K562 (cell line): ENCODE results near the gene NR2F1.

Source experiments
- CHD1 ChIP-seq: fragments of 200-600 bp; sonication (generic); IDR thresholded peaks from one replicate; pipeline ENCODE4 v1.6.1; 2012; ENCODE audit warnings: mild to moderate bottlenecking, moderate library complexity, low read length, inconsistent platforms
- JUN ChIP-seq, 2 experiments: sonication (generic) in 1 of 2; formaldehyde crosslinking in 1 of 2; IDR thresholded peaks; 2 replicates each; pipeline versions ENCODE4 v1.6.1 to v1.8.0; 2012 to 2022; ENCODE audit warnings: borderline replicate concordance in 2 of 2, mild to moderate bottlenecking in 2 of 2, improper control_type of control experiment in 1 of 2, low read depth in 1 of 2, low read length in 1 of 2, missing genetic modification reagents in 1 of 2
- KDM5B ChIP-seq: fragments of 200-600 bp; sonication (generic); IDR thresholded peaks from 2 replicates; pipeline ENCODE4 v1.6.1; 2012; ENCODE audit warnings: low read depth, mild to moderate bottlenecking, moderate library complexity, low read length, control low read depth, inconsistent platforms; ENCODE audit not compliant: insufficient replicate concordance
- MXI1 ChIP-seq: IDR thresholded peaks from 2 replicates; pipeline ENCODE4 v1.6.1; 2011; ENCODE audit warnings: low read depth, mild to moderate bottlenecking, improper control_type of control experiment, low read length
- TF ChIP-seq, protein P1 (sequence below): fragments of 250-450 bp; sonication (Bioruptor Pico); IDR thresholded peaks from 2 replicates; pipeline ENCODE4 v1.8.0; 2021; ENCODE audit warnings: borderline replicate concordance, mild to moderate bottlenecking, moderate library complexity; ENCODE audit not compliant: poor library complexity, severe bottlenecking

DNA sequence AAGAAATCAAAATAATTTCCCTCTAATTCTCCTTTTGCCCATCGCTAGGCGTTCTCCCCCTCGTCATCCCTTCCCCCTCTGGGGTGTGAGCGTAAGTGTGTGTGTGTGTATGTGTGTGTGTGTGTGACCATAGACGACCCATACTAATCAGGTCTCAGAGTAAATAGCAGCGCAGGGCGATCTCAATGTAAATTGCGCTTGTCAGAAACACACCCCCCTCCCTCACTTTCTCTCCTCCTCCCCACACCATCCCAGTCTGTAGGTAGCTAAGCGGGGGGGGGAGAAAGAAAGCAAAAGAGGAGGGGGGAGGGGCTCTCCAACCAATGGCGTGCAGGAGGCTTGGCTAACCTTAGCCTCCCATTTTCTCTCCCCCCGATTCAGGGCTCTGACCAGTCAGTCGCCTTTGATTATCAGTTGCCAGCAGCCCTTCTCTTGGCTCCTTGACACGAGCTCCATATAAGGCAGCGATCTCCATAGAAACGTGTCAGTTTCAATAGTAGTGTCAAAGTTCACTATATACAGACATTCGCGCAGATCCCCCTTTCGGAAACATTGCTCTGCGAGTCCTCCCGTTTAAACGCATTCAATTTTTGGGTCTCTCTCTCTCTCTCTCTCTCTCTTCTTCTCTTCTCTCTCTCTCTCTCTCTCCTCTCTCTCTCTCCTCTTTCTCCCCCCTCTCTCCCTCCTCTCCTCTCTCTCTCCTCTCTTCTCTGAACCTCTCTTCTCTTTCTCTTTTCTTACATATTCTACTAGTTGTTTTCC lies at the start of gene NR2F1:
- no peak for TF ChIP-seq CHD1
- no peak for TF ChIP-seq MXI1
- TF ChIP-seq, protein P1, sequence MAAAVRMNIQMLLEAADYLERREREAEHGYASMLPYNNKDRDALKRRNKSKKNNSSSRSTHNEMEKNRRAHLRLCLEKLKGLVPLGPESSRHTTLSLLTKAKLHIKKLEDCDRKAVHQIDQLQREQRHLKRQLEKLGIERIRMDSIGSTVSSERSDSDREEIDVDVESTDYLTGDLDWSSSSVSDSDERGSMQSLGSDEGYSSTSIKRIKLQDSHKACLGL (CRISPR knock-in tag): no peak
- no peak for TF ChIP-seq JUN (IDR thresholded peaks at IDR 0.05; ENCODE audit: borderline replicate concordance, low read depth, low read length)
- no peak for TF ChIP-seq JUN (CRISPR knock-in tag; IDR thresholded peaks at IDR 0.05; ENCODE audit: borderline replicate concordance)
- no peak for TF ChIP-seq KDM5B
